Thyroid gland (tissue), 4 donors: ENCODE data around the gene SIKE1.

Experiments
- POLR2A ChIP-seq, 2 donors: fragments of 450-650 bp; IDR thresholded peaks; one replicate each; pipeline ENCODE4 v1.6.1; 2017; ENCODE audit warnings: antibody characterized with exemption in 2 of 2, mild to moderate bottlenecking in 2 of 2, moderate library complexity in 1 of 2
- TF ChIP-seq, protein P1 (sequence below), 6 experiments: fragments of 200-600 bp in 3 of 6; fragments of 450-650 bp in 3 of 6; sonication (generic) in 3 of 6; IDR thresholded peaks; one replicate each; pipeline ENCODE4 v1.5.1; 2016 to 2019; ENCODE audit warnings: antibody characterized with exemption in 6 of 6, mild to moderate bottlenecking in 2 of 6, inconsistent platforms in 1 of 6, moderate library complexity in 1 of 6

DNA sequence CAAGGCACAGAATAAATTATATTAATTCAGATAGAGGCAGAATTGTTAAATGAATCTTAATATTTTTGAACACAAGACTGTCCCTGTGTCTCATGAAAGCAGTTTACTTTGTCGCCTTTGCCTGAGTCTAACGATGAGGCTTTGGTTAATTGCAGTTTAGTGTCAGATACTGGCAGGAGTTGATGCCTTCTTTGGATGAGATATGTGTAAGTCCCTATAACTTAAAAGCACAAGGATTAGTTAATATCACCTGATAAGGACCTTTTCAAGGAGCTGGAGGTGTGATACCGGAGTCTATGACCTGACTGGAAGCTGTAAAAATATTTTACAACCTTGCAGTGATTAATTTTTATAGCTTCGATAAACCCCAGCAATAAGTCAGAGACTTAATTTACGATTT, 2.0 kb upstream of the SIKE1 start:
- TF ChIP-seq, protein P1, sequence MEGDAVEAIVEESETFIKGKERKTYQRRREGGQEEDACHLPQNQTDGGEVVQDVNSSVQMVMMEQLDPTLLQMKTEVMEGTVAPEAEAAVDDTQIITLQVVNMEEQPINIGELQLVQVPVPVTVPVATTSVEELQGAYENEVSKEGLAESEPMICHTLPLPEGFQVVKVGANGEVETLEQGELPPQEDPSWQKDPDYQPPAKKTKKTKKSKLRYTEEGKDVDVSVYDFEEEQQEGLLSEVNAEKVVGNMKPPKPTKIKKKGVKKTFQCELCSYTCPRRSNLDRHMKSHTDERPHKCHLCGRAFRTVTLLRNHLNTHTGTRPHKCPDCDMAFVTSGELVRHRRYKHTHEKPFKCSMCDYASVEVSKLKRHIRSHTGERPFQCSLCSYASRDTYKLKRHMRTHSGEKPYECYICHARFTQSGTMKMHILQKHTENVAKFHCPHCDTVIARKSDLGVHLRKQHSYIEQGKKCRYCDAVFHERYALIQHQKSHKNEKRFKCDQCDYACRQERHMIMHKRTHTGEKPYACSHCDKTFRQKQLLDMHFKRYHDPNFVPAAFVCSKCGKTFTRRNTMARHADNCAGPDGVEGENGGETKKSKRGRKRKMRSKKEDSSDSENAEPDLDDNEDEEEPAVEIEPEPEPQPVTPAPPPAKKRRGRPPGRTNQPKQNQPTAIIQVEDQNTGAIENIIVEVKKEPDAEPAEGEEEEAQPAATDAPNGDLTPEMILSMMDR (IDR thresholded peaks at IDR 0.05): no peak
- TF ChIP-seq POLR2A (IDR thresholded peaks at IDR 0.05): no peak
